ENCODE measurements around the gene C16orf87. TPM values are rescaled to one million over a fixed set of nuclear protein-coding genes. Genes with fewer than 3 reads are reported as not detected.
A peak's percentile ranks its signal among the peaks of the same experiment; 100 is the strongest.

C16orf87 gene
- total RNA-seq, 1 donor from 2014 or later = 17.2 TPM

- Mint-ChIP-seq H3K4me3 (ENCODE audit: low read depth) (no peak overlapping the region), H3K9me3 (ENCODE audit: low read depth) (no peaks in the 10 kb centered on the region), H3K4me1 (ENCODE audit: low read depth) (peaks cover 5% of the 10 kb centered on the region), H3K27ac (no peak overlapping the region), H3K27me3 (no peaks in the 10 kb centered on the region), H3K36me3 (ENCODE audit: insufficient read depth) (peaks cover 13% of the 10 kb centered on the region)
- TF ChIP-seq CTCF (IDR thresholded peaks at IDR 0.05; ENCODE audit: unreplicated experiment) = no peak
- no peak for DNase-seq (ENCODE audit: low spot score, unreplicated experiment)
Observed at GRCh38 chr16:46807336-46807735, 23.6 kb downstream of the C16orf87 start.

- TF ChIP-seq CTCF (IDR thresholded peaks at IDR 0.05; ENCODE audit: unreplicated experiment) = no peak
- Mint-ChIP-seq H3K27ac (no peak overlapping the region), H3K27me3 (no peaks in the 10 kb centered on the region), H3K36me3 (ENCODE audit: insufficient read depth) (peaks cover 17% of the 10 kb centered on the region), H3K4me1 (ENCODE audit: low read depth) (peaks cover 5% of the 10 kb centered on the region), H3K4me3 (ENCODE audit: low read depth) (no peak overlapping the region), H3K9me3 (ENCODE audit: low read depth) (no peaks in the 10 kb centered on the region)
- no peak for DNase-seq (ENCODE audit: low spot score, unreplicated experiment)
Observed at GRCh38 chr16:46803373-46803772, 27.6 kb downstream of the C16orf87 start.

- Mint-ChIP-seq H3K9me3 (ENCODE audit: low read depth) (peaks cover 4% of the 10 kb centered on the region), H3K4me3 (ENCODE audit: low read depth) (no peak overlapping the region), H3K4me1 (ENCODE audit: low read depth) (peaks cover 3% of the 10 kb centered on the region), H3K27me3 (no peaks in the 10 kb centered on the region), H3K27ac (no peak overlapping the region), H3K36me3 (ENCODE audit: insufficient read depth) (peaks cover 20% of the 10 kb centered on the region)
- peak; percentile 58 for TF ChIP-seq CTCF (IDR thresholded peaks at IDR 0.05; ENCODE audit: unreplicated experiment)
- DNase-seq (ENCODE audit: low spot score, unreplicated experiment) = no peak
Observed at GRCh38 chr16:46801428-46802049, 29.4 kb downstream of the C16orf87 start.

- H3K27me3 Mint-ChIP-seq = no peaks in the 10 kb centered on the region
- H3K4me3 Mint-ChIP-seq (ENCODE audit: low read depth) = no peak overlapping the region
- H3K4me1 Mint-ChIP-seq (ENCODE audit: low read depth) = no peaks in the 10 kb centered on the region
- no peak for DNase-seq (ENCODE audit: low spot score, unreplicated experiment)
- TF ChIP-seq CTCF (IDR thresholded peaks at IDR 0.05; ENCODE audit: unreplicated experiment) = no peak
- H3K9me3 Mint-ChIP-seq (ENCODE audit: low read depth) = peaks cover 7% of the 10 kb centered on the region
- H3K27ac Mint-ChIP-seq = no peak overlapping the region
- peaks cover 22% of the 10 kb centered on the region for H3K36me3 Mint-ChIP-seq (ENCODE audit: insufficient read depth)
Observed at GRCh38 chr16:46800494-46800893, 30.5 kb downstream of the C16orf87 start.

- Mint-ChIP-seq H3K36me3 (ENCODE audit: insufficient read depth) (peaks cover 35% of the 10 kb centered on the region), H3K27me3 (no peaks in the 10 kb centered on the region), H3K4me1 (ENCODE audit: low read depth) (no peaks in the 10 kb centered on the region), H3K27ac (no peak overlapping the region), H3K9me3 (ENCODE audit: low read depth) (peaks cover 25% of the 10 kb centered on the region), H3K4me3 (ENCODE audit: low read depth) (no peak overlapping the region)
- DNase-seq (ENCODE audit: low spot score, unreplicated experiment) = no peak
- TF ChIP-seq CTCF (IDR thresholded peaks at IDR 0.05; ENCODE audit: unreplicated experiment) = no peak
Observed at GRCh38 chr16:46797501-46797900, 33.5 kb downstream of the C16orf87 start.
